ENCODE results near the gene SMAD6.

DNA sequence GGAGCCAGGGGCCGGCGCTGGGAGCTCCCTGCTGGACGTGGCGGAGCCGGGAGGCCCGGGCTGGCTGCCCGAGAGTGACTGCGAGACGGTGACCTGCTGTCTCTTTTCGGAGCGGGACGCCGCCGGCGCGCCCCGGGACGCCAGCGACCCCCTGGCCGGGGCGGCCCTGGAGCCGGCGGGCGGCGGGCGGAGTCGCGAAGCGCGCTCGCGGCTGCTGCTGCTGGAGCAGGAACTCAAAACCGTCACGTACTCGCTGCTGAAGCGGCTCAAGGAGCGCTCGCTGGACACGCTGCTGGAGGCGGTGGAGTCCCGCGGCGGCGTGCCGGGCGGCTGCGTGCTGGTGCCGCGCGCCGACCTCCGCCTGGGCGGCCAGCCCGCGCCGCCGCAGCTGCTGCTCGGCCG is 1.5 kb downstream of the SMAD6 start:
- TF ChIP-seq, protein P1, sequence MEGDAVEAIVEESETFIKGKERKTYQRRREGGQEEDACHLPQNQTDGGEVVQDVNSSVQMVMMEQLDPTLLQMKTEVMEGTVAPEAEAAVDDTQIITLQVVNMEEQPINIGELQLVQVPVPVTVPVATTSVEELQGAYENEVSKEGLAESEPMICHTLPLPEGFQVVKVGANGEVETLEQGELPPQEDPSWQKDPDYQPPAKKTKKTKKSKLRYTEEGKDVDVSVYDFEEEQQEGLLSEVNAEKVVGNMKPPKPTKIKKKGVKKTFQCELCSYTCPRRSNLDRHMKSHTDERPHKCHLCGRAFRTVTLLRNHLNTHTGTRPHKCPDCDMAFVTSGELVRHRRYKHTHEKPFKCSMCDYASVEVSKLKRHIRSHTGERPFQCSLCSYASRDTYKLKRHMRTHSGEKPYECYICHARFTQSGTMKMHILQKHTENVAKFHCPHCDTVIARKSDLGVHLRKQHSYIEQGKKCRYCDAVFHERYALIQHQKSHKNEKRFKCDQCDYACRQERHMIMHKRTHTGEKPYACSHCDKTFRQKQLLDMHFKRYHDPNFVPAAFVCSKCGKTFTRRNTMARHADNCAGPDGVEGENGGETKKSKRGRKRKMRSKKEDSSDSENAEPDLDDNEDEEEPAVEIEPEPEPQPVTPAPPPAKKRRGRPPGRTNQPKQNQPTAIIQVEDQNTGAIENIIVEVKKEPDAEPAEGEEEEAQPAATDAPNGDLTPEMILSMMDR (conservative IDR thresholded peaks at IDR 0.05; ENCODE audit: low read depth in 2 of 2) = no peak
- TF ChIP-seq ZNF331 (CRISPR knock-in tag; IDR thresholded peaks at IDR 0.05; ENCODE audit: low read depth) = no peak
- TF ChIP-seq, protein P2, sequence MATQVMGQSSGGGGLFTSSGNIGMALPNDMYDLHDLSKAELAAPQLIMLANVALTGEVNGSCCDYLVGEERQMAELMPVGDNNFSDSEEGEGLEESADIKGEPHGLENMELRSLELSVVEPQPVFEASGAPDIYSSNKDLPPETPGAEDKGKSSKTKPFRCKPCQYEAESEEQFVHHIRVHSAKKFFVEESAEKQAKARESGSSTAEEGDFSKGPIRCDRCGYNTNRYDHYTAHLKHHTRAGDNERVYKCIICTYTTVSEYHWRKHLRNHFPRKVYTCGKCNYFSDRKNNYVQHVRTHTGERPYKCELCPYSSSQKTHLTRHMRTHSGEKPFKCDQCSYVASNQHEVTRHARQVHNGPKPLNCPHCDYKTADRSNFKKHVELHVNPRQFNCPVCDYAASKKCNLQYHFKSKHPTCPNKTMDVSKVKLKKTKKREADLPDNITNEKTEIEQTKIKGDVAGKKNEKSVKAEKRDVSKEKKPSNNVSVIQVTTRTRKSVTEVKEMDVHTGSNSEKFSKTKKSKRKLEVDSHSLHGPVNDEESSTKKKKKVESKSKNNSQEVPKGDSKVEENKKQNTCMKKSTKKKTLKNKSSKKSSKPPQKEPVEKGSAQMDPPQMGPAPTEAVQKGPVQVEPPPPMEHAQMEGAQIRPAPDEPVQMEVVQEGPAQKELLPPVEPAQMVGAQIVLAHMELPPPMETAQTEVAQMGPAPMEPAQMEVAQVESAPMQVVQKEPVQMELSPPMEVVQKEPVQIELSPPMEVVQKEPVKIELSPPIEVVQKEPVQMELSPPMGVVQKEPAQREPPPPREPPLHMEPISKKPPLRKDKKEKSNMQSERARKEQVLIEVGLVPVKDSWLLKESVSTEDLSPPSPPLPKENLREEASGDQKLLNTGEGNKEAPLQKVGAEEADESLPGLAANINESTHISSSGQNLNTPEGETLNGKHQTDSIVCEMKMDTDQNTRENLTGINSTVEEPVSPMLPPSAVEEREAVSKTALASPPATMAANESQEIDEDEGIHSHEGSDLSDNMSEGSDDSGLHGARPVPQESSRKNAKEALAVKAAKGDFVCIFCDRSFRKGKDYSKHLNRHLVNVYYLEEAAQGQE (IDR thresholded peaks at IDR 0.05; ENCODE audit: unreplicated experiment) = no peak
- no peak for TF ChIP-seq EZH2 (IDR thresholded peaks at IDR 0.05; ENCODE audit: low read depth, unreplicated experiment)
- TF ChIP-seq CREB1 (CRISPR knock-in tag; IDR thresholded peaks at IDR 0.05; ENCODE audit: low read depth) = no peak
- no peak for TF ChIP-seq EZH2phosphoT487 (IDR thresholded peaks at IDR 0.05; ENCODE audit: unreplicated experiment)
- no peak for TF ChIP-seq POLR2AphosphoS5 (IDR thresholded peaks at IDR 0.05; ENCODE audit: low read depth)
- no peak for TF ChIP-seq NANOG (IDR thresholded peaks at IDR 0.05; ENCODE audit: borderline replicate concordance)
